Measurements from ENCODE around the gene NSF.

The NSF gene

GRCh38 chr17:46800573-46800972, 210.1 kb downstream of the NSF start:
- no peak for DNase-seq (ENCODE audit: low read depth)

- no peak for DNase-seq (ENCODE audit: low read depth)
Measured at GRCh38 chr17:46802800-46803199, 212.3 kb downstream of the NSF start.

DNA sequence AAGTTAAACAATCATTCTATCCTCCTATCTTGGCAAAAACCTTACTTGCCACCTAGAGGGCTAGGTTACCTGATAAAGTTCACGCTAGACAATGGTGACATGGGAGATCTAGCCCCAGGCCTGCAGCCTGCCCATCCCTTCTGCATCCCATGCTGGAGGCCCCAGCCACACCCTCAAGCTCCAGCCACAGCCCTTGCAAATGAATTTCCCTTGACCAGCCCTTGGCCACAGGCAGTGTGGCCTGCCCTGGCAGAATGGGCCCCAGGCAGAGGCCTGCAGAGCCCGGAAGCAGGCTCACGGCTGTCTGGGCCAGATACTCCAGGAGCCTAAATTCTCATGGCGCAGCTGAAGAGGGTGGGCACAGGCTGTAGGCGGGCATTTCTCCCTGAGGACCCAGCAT, 213.1 kb downstream of the NSF start:
- no peak for DNase-seq (ENCODE audit: low read depth)

- DNase-seq (ENCODE audit: low read depth) = no peak
Measured at GRCh38 chr17:46805771-46806170, 215.3 kb downstream of the NSF start.
